Fibroblast of the conjunctiva (primary cell): Measurements from ENCODE around the gene AK3.

Experiments used
- DNase-seq: peaks from one replicate; pipeline ENCODE4 v3.0.0-alpha.2; 2010; ENCODE audit warnings: low read depth

Gene AK3

GRCh38 chr9:4748612-4749011 lies 7.6 kb upstream of the AK3 start:
- no peak for DNase-seq

- no peak for DNase-seq
These were observed 5.5 kb upstream of the AK3 start for GRCh38 chr9:4746278-4747030.

- DNase-seq, result no peak
These were observed 2.3 kb upstream of the AK3 start for GRCh38 chr9:4743131-4743875.

GRCh38 chr9:4742246-4742645 lies 1.2 kb upstream of the AK3 start:
- DNase-seq, result no peak

GRCh38 chr9:4741365-4742089 lies 525 bp upstream of the AK3 start:
- no peak for DNase-seq

GRCh38 chr9:4740388-4740637 lies 689 bp downstream of the AK3 start:
- no peak for DNase-seq

GRCh38 chr9:4739587-4740387 lies 1.2 kb downstream of the AK3 start:
- DNase-seq, result no peak

GRCh38 chr9:4738866-4739586 lies 2.0 kb downstream of the AK3 start:
- no peak for DNase-seq

- no peak for DNase-seq
These were observed 6.9 kb downstream of the AK3 start for GRCh38 chr9:4734150-4734549.

GRCh38 chr9:4732890-4733289 lies 8.1 kb downstream of the AK3 start:
- DNase-seq, result no peak

GRCh38 chr9:4727593-4727992 lies 13.4 kb downstream of the AK3 start:
- DNase-seq, result no peak

GRCh38 chr9:4725706-4726442 lies 15.1 kb downstream of the AK3 start:
- DNase-seq, result no peak

- DNase-seq, result no peak
These were observed 19.3 kb downstream of the AK3 start for GRCh38 chr9:4721736-4722135.

GRCh38 chr9:4718911-4719310 lies 22.1 kb downstream of the AK3 start:
- DNase-seq, result no peak

GRCh38 chr9:4717815-4718214 lies 23.2 kb downstream of the AK3 start:
- DNase-seq, result no peak

- DNase-seq, result no peak
These were observed 24.8 kb downstream of the AK3 start for GRCh38 chr9:4716163-4716562.

- DNase-seq, result no peak
These were observed 26.6 kb downstream of the AK3 start for GRCh38 chr9:4714266-4715016.

GRCh38 chr9:4713849-4714248 lies 27.2 kb downstream of the AK3 start:
- DNase-seq, result no peak

GRCh38 chr9:4709380-4709779 lies 31.6 kb downstream of the AK3 start:
- no peak for DNase-seq

GRCh38 chr9:4706971-4707622 lies 33.9 kb downstream of the AK3 start:
- DNase-seq, result no peak
